ENCODE measurements around the gene COL8A2.

Gene COL8A2

DNA sequence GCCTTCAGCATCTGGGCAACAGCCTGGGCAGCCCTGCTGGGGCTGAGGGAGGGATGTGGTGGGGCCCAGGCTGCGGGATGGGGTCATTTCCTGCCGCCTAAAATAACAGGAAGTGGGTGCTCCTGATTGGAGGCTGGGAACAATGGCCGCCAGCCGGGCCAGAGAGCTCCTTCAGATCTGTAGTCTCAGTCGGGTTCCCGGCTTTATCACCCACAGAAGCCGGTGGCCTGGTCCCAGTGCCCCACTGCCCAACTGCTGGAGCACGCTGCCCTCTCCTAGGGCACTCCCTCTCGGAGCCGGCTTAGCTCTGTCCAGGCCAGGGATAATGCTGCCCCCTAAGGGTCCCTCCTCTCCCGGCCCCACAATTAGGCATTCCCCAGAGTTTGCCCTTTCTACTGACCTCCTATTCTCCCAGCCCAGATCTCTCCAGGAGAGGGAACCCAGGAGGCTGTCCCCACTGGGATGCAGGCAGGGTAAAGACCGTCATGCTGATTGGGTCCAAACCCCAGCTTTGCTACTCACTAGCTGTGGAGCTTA, 36.0 kb upstream of the COL8A2 start:
- TF ChIP-seq, protein P1, sequence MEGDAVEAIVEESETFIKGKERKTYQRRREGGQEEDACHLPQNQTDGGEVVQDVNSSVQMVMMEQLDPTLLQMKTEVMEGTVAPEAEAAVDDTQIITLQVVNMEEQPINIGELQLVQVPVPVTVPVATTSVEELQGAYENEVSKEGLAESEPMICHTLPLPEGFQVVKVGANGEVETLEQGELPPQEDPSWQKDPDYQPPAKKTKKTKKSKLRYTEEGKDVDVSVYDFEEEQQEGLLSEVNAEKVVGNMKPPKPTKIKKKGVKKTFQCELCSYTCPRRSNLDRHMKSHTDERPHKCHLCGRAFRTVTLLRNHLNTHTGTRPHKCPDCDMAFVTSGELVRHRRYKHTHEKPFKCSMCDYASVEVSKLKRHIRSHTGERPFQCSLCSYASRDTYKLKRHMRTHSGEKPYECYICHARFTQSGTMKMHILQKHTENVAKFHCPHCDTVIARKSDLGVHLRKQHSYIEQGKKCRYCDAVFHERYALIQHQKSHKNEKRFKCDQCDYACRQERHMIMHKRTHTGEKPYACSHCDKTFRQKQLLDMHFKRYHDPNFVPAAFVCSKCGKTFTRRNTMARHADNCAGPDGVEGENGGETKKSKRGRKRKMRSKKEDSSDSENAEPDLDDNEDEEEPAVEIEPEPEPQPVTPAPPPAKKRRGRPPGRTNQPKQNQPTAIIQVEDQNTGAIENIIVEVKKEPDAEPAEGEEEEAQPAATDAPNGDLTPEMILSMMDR (IDR thresholded peaks at IDR 0.05), result peak; percentile 32; the same call in 1 of the 2 replicates

DNA sequence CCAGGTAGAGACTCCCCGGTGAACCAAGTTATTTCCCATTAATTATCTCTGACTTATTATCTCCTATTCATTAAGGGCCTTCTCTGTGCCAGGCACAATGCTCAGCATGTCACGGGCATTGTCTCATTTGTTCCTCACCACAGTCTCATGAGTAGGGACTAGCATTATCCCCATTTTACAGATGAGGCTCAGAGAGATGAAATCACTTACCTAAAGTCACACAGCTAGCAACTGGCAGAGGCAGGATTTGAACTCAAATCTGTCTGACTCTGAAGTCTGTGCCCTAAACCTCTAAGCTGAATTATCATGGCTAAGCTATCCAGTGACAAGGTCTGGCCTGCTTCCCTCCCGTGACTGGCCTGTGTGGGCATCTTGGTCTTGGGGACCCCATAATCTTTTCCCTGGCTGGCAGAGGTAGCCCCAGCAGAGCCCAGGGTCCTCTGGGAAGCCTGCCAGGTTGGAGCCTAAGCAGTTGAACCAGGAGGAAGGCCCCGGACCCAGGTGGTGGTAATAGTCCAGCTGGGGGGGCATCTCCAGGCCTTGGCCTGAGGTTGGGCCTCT, 35.4 kb upstream of the COL8A2 start:
- TF ChIP-seq, protein P1 (IDR thresholded peaks at IDR 0.05), result no peak

DNA sequence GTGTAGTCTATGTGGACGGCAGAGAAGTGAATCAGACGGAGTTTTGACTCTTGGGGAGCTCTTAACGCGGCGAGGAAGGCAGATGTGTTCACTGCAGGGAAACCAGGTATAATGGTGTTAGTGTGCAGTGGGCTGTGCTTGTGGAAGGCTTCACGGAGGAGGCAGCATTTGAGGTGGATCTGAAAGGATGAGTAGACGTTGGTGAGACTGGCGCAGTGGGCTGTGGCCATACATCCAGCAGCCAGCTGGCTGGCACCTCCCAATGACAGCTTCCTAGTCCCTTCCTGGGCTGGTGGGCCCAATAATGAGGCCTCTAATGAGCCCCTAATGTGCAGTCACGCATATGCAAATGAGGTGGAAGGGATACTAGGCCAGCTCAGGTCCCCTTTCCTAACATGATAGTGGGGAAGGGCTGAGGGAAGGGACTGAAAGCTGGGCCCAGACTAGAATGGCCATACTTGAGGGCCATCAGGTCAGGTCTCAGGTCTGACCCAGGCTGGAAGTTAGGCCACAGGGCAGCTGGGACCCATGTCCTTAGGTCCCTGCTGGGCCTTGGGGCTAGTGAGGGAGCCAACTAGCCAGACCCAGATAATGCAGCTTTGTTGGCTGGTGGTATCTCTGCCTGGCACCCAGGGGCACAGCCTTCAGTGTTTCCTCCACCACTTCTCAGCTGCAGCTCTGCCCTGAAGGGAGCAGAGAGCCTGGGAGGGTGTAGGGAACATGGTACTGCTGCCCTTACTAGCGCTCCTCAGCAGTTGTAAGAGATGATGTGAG, 34.8 kb upstream of the COL8A2 start:
- TF ChIP-seq, protein P1 (IDR thresholded peaks at IDR 0.05), result no peak

DNA sequence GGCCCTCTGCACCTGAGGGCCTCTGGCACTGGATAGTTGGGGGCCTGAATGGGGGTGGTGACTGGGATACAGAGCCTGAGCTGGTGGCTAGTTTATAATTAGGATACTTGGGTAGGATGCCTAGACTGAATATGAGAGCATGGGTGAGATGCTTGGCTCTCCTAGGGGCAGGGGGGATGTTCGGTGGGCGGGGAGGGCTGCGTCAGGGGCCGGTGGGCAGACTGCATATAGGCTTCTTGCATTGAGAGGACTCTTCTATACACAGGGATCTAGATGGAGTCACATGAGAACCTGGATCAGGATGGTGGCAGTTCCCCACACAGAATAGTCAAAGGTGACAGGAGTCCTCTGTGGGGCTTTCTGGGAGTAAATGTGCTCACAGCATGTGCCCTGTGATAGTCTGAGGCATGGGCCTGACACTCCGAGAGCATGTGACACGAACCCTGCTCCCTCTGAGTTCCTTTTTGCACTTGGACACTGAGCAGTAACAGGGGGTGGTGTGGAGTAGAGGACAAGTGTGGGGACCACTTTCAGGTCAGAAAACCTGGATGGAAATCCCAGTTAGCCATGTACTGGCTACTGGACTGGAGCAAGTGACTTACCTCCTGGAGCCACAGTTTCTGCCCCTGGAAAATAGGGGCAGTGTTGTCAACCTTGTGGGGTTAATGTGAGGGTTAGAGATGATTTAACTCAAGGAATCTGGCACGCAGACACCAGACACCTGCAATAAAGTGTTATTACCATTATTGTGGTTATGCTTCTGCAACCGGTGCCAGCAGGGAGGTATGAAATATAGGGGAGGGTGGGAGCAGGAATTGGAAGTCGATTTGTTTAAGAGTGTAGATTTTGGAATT, 33.2 kb upstream of the COL8A2 start:
- TF ChIP-seq, protein P1 (IDR thresholded peaks at IDR 0.05), result no peak

DNA sequence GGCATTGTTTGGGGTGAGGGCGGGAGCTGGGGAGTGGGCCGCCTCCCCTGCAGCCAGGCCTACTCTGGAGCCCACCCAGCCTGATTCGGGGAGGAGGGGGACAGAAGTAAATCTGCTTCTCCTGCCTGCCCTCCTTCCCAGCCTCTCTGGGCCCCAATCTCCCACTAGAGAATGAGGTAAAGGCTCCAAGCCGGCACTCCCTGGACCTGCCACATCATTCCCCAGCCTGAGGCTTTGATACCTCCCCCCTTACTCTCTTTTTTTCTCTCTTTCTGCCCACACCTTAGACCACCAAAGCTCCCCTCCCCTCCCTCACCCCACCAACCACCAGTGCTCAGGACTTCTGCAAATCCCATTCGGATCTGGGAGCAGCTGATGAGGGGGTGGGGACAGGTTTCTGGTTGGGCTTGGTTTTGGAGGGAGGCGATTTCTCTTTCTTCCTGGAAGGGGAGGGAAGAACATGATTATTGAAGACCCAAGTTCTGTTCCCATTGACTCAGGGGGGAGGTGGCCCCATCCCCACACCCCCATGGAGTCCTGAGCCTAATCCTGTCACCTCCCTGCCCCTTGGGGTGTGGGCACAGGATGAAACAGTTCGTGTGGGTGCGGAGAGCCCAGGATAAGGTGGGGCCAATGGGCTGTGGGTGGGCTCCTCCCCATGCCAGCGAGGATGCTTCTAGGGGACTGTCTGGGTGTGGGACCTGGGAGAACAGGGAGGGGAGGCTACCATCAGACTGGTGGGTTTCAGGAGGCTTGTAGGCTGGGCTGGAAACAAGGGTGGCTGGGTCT, 32.3 kb upstream of the COL8A2 start:
- TF ChIP-seq, protein P1 (IDR thresholded peaks at IDR 0.05), result no peak

DNA sequence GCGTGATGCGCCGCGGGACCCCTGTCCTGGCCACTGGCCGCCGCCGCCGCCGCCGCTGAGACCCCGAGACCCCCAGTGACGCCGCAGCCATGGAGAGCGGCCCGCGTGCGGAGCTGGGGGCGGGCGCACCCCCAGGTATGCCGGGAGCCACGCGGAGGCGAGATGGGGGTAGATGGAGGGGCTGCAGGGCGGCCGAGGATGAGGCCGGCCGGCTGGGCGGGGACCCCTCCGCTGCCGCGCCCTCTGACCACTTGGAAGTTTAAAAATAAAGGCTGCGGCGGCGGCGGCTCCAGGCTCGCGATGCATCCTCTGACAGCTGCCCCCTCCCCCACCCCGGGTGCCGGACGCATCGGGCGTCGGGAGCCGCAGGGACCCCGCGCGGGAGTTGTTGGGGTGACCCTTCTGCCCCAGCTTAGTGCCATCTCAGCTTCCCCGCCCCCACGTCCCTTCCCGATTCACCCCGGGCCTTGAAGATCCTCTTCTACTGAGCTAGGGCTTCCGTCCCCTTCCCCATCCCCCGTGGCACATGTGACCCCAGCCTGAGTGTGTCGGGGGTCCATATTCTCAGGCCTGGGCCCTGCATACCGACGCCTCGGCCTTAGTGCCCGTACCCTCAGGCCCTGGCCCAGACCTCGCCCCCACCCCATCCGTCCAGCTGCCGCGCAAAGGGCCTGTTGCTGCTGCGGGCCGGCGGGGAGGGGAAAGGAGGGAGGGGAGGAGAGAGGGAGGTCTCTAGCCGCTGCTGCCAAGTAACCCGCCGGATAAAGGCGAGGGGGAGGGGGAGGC, 31.5 kb upstream of the COL8A2 start:
- TF ChIP-seq, protein P1 (IDR thresholded peaks at IDR 0.05), result no peak

Measured in LNCAP (cell line).